Left renal cortex interstitium (tissue), 4 donors: ENCODE results near the gene CHCT1. TPM values are rescaled to one million over a fixed set of nuclear protein-coding genes. Genes with fewer than 3 reads are reported as not detected.
"Not testable (repeated sequence)": the region's sequence is repeated elsewhere in the genome, so short reads cannot be mapped to it uniquely, and the experiment has no call there.

Source experiments
- DNase-seq, 4 donors: peaks; one replicate each; pipeline ENCODE4 v3.0.0-alpha.2; 2013; ENCODE audit warnings: low read depth in 4 of 4, low spot score in 2 of 4, missing footprints in 1 of 4
- polyA plus RNA-seq, 4 donors: library from polyadenylated mRNA; unstranded; fragments of 120-200 nt; gene quantifications; one replicate each; pipeline ENCODE4 v1.2.1, GENCODE V29; 2013; ENCODE audit not compliant: insufficient read length in 4 of 4

CHCT1 gene
- polyA plus RNA-seq, 4 donors, result 0.34 TPM; not detected in 3

DNA sequence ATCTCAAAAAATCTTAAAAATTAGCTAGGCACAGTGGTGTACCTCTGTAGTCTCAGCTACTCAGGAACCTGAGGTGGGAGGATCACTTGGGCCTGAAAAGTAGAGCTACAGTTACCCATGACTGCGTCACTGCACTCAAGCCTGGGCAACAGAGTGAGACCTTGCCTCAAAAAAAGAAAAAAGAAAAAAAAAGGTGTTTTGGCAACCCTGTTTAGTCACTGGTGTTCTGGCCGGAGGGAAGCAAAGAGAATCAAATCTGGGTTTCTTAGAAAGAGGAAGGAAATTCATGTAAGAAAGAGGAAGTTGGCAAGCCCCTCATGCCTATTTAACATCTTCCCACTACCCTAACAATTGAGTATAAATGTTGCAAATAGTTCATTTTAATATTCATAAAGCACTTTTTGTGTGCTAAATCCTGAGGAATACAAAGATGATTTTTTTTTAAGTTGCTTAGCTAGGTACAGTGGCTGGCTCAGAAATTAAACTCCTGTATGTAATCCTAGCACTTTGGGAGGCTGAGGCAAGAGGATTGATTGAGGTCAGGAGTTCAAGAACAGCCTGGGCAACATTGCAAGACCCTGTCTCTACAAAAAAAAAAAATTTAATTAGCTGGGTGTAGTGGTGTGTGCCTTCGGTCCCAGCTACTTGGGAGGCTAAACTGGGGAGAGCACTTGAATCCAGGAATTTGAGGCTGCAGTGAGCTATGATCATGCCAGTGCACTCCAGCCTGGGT lies 23.9 kb upstream of the CHCT1 start:
- no peak for DNase-seq

DNA sequence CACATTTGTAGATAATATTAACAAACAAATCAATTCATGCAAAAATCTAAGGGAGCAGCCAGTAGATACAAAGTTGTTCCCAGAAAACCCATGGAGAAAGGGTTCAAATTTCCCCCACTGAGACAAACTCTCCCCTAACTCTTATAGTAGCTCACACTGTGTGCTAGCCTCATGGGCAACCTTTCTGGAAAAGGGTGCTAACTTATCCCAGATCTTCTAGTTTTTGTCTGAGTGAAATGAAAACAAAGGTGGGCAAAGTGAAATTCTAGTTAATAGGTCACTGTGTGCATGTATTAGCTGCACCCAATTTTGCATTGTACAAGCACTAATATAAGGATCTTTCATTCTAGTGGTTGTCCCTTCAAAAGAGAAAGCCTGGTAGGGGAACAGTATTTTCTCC lies 20.5 kb upstream of the CHCT1 start:
- no peak for DNase-seq

DNA sequence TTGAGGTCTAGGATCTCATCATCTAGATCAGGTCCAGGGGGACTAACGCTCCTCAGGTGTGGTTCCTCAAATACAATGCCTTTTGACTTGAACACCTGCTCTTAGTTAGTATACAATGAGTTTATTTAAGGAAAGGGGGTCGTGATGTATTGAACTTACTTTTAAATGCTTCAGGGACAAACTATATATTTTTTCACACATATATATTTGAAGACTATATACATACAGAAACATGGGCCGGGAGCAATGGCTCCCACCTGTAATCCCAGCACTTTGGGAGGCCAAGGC lies 18.8 kb upstream of the CHCT1 start:
- DNase-seq, result no peak

DNA sequence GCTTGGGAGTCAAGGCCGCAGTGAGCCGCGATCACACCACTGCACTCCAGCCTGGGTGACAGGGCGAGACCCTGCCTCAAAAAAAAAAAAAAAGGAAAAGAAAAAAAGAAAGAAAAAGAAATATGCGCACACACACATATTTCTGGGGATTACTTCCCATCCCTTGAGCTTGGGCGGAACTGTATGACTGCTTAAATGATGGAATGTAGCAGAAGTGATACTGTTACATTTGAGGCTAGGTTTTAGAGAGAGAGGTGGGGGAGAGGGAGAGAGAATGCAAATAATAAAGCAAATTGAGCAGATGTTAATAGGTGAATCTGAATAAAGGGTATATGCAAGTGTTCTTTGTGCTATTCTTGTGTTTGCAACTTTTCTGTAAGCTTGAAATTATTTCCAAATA lies 18.3 kb upstream of the CHCT1 start:
- DNase-seq, result no peak

DNA sequence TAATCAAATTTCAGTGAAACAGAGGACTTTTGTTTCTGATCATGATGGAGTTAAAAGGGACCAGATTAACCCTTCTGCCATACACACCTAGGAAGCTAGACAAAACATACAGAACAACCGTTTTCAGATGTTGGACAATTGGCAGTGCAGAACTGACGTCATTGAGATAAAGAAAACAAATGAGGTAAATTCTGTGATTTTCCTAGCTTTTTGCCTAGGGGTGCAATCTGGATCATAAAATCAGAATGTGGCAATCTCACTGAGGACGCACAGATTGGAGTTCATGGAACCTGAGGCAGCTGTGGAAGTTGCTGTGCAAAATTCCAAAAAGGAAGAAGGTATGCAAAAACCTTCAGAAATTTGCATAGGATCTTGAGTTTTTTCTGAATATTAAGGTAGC lies 15.4 kb upstream of the CHCT1 start:
- no peak for DNase-seq

DNA sequence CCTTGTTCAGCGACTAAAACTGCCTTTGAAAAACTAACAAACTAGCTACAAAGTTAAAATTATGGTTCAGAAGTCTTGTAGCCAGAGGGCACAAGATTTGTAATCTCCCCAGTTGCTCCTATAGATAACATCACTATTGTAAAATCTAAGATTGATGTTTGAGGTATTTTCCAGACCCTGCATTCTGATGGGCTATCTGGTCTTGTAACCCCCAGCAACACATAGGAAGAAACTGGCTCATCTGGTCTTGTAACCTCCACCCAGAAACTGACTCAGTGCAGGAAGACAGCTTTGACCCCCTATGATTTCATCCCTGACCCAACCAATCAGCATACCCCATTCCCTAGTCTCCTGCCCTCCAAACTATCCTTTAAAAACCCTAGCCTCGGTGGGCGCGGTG lies 12.3 kb upstream of the CHCT1 start:
- no peak for DNase-seq

DNA sequence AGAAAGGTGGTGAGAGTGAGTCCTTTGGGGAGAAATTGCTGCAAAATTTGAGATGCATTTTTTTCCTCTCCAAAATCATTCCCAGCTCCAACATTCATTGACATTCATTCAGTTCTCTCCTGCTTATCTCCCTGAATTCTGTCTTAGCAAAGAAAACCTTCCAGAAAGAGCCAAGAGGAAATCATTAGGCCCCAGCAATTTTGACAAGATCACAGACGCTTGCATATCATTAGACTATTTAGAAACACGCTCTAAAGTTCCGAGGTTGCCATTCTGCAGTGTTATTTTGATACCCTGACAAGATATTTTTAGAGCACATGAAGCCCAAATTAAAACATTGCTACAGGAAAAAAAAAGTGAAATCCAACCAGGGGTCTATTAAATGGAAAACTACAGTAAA lies 9.6 kb upstream of the CHCT1 start:
- no peak for DNase-seq

DNA sequence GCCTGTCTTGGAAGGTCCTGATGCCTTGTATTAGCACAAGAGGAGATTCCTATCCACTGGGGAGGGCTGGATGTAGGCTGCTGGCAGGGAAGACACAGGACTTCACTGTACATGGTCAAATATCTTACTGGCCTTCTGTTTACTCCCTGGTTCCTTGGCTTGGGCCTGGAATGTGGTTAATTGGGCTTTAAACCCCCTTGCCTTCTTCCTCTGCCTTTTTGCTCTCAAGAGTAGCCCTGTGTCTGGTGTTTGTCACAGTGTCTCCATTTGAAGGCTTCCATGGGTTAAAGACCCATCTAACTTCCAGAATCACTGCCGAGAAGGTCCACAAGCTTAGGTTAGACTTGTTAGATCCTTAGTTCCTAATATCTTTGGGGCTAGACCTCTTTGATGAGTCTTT lies 7.1 kb upstream of the CHCT1 start:
- no peak for DNase-seq

DNA sequence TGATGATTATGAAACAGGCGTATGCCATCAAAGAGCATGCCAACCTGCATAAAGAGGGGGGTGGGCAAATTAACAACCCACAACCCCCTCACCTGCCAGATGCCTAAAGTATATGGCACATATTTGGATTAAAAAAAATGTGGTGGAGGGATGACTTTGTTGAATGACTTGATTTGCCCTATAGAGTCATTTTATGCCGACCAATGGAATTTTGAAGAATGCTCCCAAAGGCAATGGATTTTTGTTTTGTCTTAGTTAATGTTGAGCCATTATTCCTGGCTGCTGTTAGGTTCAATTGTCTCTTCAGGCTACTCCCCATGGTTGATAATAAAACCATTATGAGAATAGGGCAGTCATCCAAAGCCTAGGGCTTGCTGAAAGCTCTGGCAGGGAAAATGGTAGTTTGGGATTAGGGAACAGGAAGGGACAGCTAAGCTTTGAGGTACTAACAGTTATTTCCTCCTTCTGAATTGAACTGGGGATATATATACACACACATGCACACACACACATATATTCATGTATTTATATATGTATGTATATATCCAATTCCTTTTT lies 5.8 kb upstream of the CHCT1 start:
- DNase-seq, result no peak

DNA sequence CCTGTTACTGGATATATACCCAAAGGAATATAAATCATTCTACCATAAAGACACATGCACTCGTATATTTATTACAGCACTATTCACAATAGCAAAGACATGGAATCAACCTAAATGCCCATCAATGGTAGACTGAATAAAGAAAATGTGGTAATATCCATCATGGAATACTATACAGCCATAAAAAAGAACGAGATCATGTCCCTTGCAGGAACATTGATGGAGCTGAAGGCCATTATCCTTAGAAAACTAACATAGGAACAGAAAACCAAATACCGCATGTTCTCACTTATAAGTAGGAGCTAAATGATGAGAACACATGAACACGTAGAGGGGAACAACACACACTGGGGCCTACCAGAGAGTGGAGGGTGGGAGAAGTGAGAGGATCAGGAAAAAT lies 3.3 kb upstream of the CHCT1 start:
- not testable (repeated sequence) for DNase-seq

DNA sequence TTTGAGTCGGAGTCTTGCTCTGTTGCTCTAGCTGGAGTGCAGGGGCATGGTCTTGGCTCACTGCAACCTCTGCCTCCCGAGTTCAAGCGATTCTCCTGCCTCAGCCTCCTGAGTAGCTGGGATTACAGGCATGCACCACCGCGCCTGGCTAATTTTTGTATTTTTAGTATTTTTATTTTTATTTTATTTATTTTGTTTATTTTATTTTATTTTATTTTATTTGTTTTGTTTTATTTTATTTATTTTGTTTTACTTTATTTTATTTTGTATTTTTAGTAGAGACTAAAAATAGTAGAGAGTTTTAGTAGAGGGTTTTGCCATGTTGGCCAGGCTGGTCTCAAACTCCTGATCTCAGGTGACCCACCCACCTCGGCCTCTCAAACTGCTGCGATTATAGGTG lies 2.4 kb upstream of the CHCT1 start:
- not testable (repeated sequence) for DNase-seq

DNA sequence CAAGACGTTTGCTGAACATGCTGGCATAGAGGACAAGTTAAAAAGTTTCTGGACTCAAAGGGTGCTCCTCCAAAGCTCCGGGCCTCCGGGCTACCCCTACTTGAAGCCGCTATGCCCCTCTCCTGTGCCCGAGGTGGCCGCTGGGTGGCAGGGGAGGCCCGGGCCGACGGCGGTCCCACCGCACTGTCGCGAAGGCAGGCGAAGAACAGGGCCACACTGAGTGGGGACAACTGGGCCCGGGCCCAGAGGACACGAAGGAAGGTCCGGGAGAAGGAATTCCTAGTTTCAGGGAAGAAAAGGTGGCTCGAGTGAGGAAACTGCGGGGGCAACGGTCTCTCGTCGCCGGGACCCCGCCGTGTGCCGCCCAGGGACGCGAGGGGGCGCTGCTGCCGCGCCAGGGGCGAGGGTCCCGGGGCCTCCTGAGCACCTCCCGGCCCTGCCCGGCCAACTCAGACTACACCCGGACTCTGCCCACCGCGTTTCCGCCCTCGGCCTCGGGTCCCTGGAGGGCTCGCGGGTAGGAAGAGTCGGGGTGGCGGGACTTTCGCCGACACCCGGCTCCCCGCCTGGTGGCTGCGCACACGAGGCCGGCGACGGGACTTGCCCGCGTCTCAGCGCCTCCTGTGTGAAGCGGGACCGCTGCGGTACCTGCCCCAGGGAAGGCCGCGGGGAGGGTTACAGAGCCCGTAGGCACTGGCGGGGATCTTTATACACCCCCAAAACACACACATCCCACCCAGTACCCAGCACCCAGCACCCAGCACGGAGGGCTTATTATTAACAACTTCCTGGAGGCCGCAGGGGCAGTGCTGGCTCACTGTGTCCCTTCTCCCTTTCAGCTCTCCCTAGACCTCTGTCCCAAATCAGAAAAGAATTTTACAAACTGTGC lies 772 bp upstream of the CHCT1 start:
- peak; percentile 37 to 53 (median 48) for DNase-seq

DNA sequence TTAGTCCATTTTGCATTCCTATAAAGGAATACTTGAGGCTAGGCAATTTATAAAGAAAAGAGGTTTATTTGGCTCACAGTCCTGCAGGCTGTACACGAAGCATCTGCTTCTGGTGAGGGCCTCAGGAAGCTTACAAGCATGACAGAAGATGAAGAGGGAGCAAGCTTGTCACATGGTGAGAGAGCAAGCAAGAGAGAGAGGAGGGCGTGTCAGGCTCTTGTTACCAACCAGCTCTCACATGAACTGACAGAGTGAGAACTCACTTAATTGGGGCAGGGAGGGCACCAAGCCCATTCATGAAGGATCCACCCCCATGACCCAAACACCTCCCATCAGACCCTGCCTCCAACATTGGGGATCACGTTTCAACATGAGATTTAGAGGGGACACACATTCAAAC lies 1.6 kb downstream of the CHCT1 start:
- DNase-seq, result no peak

DNA sequence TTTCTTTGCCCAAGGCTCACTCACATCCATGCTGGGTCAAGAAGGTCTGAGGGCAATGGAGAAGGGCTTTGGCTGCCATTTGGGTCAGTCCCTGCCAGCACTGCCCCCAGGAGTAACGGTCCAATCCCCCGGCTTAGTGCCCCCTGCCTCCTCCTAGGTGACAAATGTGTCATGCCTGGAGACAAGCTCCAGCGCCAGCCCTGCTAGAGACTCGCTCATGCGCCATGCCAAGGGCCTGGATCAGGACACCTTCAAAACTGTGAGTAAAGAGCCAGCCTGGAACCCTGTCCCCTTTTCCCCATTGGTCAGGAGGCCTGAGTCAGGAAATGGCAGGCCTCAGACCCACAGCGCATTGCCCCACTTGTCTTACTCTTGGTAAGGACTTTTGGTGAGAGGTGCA lies 3.3 kb downstream of the CHCT1 start:
- no peak for DNase-seq

DNA sequence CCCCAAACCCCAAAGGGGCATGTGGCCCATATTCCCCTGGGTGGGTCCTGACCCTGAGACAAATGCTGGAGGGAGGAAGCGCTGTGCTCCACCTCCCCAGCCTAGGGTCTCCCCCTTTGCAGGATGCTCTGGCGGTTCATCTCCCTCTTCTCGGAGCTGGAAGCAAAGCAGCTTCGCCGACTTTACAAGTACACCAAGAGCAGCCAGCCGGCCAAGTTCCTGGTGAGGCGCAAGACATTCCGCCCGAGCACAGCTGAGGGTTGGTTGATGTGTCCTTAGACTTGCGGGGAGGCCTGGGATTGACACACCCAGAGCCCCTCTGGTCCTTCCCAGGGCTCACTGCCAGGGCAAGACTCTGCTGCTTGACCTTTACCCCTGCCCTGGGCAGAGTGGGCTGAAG lies 4.3 kb downstream of the CHCT1 start:
- no peak for DNase-seq

DNA sequence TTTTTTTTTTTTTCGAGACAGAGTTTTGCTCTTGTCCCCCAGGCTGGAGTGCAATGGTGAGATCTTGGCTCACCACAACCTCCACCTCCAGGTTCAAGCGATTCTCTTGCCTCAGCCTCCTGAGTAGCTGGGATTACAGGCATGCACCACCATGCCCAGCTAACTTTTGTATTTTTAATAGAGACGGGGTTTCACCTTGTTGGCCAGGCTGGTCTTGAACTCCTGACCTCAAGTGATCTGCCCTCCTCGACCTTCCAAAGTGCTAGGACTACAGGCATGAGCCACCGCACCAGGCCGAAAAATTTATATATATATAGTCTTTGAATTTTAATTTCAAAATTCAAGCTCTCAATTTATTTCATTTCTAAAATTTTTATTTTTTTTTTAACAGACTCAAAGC lies 6.2 kb downstream of the CHCT1 start:
- DNase-seq, result not testable (repeated sequence)

DNA sequence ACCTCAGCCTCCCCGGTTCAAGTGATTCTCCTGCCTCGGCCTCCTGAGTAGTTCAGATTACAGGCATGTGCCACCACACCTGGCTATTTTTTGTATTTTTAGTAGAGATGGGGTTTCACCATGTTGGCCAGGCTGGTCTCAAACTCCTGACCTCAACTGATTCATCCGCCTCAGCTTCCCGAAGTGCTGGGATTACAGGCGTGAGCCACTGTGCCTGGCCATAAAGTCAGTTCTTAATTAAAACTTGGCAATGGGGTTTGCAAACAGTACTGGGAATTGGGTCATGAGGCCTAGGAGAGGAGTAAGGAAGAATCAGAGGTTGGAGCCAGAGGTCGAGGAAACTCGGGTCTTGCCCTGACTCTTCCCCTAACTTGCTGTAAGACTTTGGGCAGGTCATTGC lies 8.3 kb downstream of the CHCT1 start:
- DNase-seq, result not testable (repeated sequence)

DNA sequence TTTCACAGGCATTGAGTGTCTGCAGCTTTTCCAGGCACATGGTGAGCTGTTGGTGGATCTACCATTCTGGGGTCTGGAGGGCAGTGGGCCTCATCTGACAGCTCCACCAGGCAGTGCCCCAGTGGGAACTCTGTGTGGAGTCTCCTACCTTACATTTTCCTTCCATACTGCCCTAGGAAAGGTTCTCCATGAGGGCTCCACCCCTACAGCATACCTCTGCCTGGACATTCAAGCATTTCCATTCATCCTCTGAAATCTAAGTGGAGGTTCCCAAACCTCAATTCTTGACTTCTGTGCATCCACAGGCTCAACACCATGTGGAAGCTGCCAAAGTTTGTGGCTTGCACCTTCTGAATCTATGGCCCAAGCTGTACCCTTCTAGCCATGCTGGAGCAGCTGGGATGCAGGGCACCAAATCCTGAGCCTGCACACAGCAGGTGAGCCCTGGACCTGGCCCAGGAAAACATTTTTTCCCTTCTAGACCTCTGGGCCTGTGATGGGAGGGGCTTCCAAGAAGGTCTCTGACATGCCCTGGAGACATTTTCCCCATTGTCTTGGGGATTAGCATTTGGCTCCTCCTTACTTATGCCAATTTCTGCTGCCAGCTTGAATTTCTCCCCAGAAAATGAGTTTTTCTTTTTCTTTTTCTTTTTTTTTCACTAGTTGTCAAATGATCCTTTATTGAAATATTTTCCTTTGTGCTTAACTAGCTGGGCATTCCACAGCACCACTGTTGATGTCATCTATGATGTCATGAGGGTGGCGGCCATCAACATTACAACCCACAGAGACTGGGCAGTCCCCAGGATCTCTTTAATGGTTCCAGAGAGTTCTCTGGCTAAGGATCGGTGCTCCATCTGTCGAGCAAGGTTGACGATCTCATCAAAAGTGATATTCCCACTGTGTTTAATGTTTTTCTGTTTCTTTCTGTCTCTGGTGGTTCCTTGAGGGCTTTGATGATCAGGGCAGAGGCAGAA lies 11.0 kb downstream of the CHCT1 start:
- DNase-seq, result not testable (repeated sequence)

DNA sequence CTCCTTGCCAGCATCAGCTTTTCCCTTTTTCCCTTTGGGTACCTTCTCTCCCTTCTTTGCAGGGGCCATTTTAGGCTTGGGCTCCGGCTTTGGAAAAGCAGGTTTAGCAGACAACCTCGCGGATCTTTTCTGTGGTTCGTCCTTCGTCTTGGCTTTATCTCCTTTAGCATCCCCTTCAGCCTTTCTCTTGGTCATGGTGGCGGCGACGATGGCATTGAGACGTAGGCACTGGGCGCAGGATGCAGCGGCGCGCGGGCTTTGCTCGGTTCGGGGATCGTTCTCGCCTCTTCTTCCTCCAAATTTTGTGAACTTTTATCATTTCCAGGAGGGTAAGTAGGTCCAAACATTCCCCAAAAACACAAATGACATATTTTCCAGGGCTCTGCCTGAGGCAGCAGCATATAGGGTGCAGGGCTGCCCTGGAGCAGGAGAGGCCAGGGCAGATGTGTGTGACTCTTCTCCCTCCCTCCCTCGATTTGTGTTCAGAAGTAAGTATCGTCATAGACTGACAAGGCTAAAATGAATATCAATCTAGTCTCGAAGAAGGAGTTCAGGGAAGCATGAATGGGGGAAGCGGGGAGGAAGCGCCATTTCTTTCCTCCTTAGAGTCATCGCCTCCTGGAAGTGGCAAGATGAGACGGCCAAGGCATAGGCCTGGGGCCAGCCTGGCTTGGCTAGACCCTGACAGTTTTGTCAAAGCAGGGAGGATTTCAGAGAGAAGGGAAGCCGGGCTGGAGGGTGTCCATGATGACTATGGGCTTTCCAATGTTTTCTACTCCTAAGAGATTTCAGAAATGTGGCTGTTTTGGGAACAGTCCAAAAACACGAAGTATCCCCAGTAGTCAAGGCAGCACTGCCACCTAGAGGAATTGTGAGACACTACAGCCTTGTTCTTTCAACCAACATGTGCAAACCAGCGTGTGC lies 13.2 kb downstream of the CHCT1 start:
- DNase-seq, result peak in 3 of 4 donors; percentile 53 to 82 (median 67)

DNA sequence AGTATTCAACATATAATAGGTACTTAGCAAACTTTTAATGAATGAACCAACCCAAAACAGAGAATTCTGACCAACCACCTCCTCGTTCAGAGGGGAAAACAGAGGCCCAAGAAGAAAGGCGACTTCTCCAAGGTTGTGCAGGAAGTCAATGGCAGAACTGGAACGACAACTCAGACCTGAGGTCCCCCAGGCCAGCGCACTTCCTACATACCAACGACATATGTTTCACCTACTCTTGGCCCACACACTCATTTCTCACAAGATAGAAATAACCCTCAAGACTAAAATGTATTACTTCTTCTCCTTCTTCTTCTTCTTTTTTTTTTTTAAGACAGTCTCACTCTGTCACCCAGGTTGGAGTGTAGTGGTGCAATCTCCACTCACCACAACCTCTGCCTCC lies 14.4 kb downstream of the CHCT1 start:
- no peak for DNase-seq
